DMS153 treated with DMSO at 0.1 percent for 48 hours (cell line): ENCODE measurements around the gene KCNG3.
"Not testable (repeated sequence)": the region's sequence is repeated elsewhere in the genome, so short reads cannot be mapped to it uniquely, and the experiment has no call there.

Experiments
- DNase-seq: peaks from one replicate; lab custom pipeline; 2025; ENCODE audit not compliant: unreplicated experiment; lab: John Stamatoyannopoulos, UW

The KCNG3 gene

GRCh38 chr2:42435628-42436027 is 58.2 kb downstream of the KCNG3 start:
- DNase-seq: no peak

- DNase-seq: no peak
Measured at GRCh38 chr2:42430188-42430587, 63.6 kb downstream of the KCNG3 start.

DNA sequence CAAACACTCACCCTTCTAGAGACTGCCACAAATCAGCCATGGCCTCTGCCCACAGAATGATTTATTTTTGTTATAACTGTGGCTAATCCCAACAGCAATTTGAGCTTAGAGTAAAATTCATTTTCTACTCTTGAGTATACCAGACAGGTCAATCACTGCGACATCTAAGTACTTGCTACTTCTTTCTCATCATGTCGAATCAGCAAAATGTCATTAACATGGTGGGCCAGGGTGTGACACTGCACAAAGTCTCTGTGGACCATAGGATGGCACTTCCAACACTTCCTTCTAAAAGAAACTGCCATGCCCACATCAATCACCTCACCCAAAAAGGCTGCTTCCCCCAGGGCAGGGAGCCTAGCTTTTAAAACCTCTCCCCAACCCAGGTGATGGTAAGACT is 64.4 kb downstream of the KCNG3 start:
- DNase-seq: no peak

DNA sequence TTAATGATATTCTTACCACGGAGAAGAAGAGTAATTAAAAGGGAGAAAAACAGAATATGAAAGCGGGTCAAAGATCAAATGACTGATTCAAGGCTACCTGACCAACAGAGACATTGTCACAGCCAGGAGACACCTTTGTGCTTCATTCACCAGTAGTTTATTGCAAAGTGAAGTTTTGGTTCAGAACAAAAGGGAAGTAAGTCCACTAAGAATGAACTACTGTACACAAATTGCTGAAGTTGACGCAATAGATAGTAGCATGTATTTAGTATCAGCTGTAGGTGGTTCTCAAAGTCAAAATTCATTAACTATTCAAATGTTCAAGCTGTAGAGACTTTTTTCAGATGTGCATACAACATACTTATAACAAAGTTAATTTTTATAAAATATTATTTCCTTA is 68.1 kb downstream of the KCNG3 start:
- no peak for DNase-seq

DNA sequence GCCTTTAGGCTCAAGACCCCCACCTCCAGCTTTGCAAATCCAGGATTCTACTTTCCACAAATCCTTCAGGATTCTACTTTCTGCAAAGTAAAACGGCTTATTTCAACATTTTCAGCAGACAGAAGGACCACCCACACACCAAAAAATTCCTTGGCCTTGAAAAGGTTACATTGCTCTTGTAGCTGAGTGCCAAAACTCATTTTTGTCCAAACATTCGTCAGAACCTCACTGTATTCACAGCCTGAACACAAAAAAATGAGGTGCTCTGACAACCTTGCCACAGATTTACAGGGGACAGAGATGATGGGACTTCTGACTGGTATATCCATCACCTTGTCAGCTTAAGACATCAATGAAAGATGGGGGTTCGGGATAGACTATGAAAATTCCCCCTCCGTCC is 69.7 kb downstream of the KCNG3 start:
- DNase-seq: no peak

DNA sequence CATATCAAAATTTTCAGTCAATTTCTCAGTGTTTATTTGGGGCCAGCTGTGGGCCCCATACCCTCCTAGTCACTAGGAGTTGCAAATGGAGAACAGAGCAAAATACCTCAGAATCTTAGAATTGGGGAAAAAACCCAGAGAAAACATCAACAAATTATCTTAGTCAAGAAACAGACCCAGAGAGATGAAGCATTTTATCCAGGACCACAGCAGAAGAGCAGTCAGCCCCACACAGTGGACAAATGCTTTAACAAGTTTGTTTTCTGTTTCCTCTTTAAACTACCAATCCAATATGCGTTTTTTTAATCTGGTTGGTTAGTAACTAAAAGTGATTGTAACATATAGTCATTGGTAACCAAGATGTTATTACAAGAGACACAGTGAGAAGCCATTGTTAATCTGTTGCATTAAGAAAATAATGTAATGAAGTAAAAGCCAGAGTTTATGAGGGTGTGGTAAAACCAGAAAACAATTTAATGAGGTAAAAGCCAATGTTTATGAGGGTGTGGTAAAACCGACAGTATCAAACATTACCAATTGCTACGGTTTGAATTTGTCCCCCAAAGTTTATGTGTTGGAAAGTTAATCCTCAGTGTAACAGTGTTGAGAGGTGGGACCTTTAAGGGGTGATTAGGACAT is 72.1 kb downstream of the KCNG3 start:
- no peak for DNase-seq

DNA sequence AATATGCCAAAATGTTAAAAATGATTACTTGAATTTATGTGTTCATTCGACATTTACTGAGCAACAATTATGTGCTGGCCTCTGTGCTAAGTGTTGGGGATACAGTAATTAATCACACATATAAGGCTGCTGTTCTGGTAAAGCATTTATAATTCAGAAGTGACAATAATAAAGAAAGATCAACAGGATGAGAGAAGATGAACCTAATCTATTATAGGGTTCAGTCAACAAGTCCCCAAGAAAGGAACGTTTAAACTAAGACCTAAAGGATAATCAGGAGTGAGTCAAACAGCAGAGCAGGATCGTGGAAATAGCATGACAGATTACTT is 72.7 kb downstream of the KCNG3 start:
- DNase-seq: no peak

GRCh38 chr2:42414648-42415047 is 79.1 kb downstream of the KCNG3 start:
- no peak for DNase-seq

DNA sequence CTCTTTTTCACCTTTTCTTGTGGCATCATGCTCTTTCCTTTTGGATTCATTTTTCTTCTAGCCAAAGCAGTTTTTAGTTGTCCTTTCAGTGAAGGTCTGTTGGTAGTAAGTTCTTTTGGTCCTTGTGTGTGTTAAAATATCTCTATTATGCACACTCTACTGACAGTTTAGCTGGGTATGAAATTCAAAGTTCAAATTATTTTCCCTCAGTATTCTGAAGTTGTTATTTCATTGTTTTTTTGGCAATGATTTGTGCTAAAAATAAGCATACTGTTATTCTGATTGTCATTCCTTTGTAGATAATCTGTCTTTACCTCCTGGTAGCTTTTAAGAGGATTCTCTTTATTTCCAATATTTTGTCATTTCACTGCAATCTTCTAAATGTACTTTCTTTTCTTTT is 79.6 kb downstream of the KCNG3 start:
- no peak for DNase-seq

GRCh38 chr2:42410742-42411514 is 82.9 kb downstream of the KCNG3 start:
- DNase-seq: no peak

GRCh38 chr2:42408009-42408408 is 85.8 kb downstream of the KCNG3 start:
- DNase-seq: no peak

DNA sequence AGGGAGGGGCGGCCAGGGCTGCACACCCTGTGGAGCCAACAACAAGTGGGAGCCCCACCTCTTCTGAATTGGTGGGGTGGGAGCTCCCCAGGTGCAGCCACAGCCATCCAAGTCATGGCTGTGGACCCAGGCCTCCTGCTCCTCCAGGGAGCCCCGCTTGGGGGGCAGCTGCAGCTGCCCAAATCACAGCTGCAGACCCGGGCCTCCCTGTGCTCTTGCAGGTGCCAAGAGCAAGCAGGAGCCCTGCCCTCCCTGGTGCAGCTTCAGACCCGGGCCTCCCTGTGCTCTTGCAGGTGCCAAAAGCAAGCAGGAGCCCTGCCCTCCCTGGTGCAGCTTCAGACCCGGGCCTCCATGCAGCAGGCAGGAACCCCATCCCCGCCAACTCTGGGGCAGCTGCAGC is 86.3 kb downstream of the KCNG3 start:
- no peak for DNase-seq

DNA sequence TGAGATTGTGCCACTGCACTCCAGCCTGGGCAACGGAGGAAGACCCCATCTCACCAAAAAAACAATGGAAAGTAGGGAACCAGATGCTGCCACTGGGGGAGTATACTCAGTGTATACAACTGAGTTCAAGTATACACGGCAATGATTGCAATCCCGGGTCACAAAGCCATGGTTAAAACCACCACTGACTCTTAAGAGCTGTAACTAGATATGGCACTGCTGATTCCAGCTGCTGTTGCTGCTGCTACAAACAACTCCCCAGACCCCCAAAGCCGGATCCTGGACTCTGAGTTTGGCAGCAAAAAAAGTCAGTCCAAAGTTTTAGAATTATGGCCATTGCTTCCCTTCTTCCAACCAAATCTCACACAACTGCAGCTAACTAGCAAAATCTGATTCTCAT is 89.1 kb downstream of the KCNG3 start:
- DNase-seq: no peak

GRCh38 chr2:42401773-42402172 is 92.0 kb downstream of the KCNG3 start:
- no peak for DNase-seq

- DNase-seq: not testable (repeated sequence)
Measured at GRCh38 chr2:42398052-42398451, 95.7 kb downstream of the KCNG3 start.

DNA sequence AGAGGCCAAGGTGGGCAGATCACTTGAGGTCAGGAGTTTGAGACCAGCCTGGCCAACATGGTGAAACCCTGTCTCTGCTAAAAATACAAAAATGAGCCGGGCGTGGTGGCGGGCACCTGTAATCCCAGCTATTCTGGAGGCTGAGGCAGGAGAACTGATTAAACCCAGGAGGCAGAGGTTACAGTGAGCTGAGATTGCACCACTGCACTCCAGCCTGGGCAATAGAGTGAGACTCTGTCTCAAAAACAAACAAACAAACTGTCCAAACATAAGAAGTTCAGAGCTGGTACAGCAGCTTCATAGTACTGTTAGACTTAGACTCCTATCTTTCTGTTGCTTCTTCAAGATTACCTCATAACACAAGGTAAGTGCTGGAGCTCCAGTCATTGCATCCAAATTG is 100.5 kb downstream of the KCNG3 start:
- not testable (repeated sequence) for DNase-seq

GRCh38 chr2:42392191-42392590 is 101.6 kb downstream of the KCNG3 start:
- DNase-seq: no peak
